Liver (tissue), 9 donors: Measurements from ENCODE around the gene BMAL2. TPM values are rescaled to one million over a fixed set of nuclear protein-coding genes. Genes with fewer than 3 reads are reported as not detected.

Experiments used
- DNase-seq: peaks from one replicate; pipeline ENCODE4 v3.0.0-alpha.2; 2017; ENCODE audit warnings: low spot score
- H3K27ac ChIP-seq, 2 donors: one replicate each; pipeline ENCODE4 v1.7.0; 2013; ENCODE audit warnings: inconsistent platforms in 2 of 2, low read length in 2 of 2, control low read depth in 1 of 2, low read depth in 1 of 2, mild to moderate bottlenecking in 1 of 2
- H3K27me3 ChIP-seq, 4 donors: one replicate each; pipeline versions ENCODE4 v1.6.1 to v1.7.0; 2013; ENCODE audit warnings: low read length in 3 of 4, inconsistent platforms in 1 of 4, mild to moderate bottlenecking in 1 of 4, moderate library complexity in 1 of 4; ENCODE audit not compliant: control insufficient read depth in 4 of 4, insufficient read depth in 4 of 4
- H3K36me3 ChIP-seq, 4 donors: one replicate each; pipeline versions ENCODE4 v1.6.1 to v1.7.0; 2013; ENCODE audit warnings: low read length in 3 of 4, mild to moderate bottlenecking in 3 of 4, low read depth in 1 of 4, moderate library complexity in 1 of 4; ENCODE audit not compliant: control insufficient read depth in 4 of 4, insufficient read depth in 3 of 4
- H3K4me1 ChIP-seq, 4 donors: one replicate each; pipeline versions ENCODE4 v1.6.1 to v1.7.0; 2013; ENCODE audit warnings: low read length in 3 of 4, mild to moderate bottlenecking in 3 of 4, moderate library complexity in 1 of 4; ENCODE audit not compliant: control insufficient read depth in 4 of 4, insufficient read depth in 4 of 4
- H3K4me3 ChIP-seq, 3 donors: one replicate each; pipeline versions ENCODE4 v1.6.1 to v1.7.0; 2013; ENCODE audit warnings: low read length in 3 of 3, control low read depth in 1 of 3, low read depth in 1 of 3, mild to moderate bottlenecking in 1 of 3
- H3K9ac ChIP-seq, 2 donors: one replicate each; pipeline ENCODE4 v1.7.0; 2013; ENCODE audit warnings: low read length in 2 of 2, mild to moderate bottlenecking in 2 of 2, moderate library complexity in 2 of 2, control low read depth in 1 of 2, low read depth in 1 of 2
- H3K9me3 ChIP-seq, 4 donors: one replicate each; pipeline versions ENCODE4 v1.6.1 to v1.7.0; 2013; ENCODE audit warnings: low read length in 3 of 4; ENCODE audit not compliant: control insufficient read depth in 4 of 4
- ATF3 ChIP-seq: IDR thresholded peaks from 2 replicates; pipeline ENCODE4 v1.6.1; 2016; ENCODE audit warnings: antibody characterized with exemption
- CTCF ChIP-seq: fragments of 150-350 bp; IDR thresholded peaks from 2 replicates; pipeline ENCODE4 v1.5.1; 2017; ENCODE audit warnings: improper control_type of control experiment, low read depth, low read length; ENCODE audit not compliant: missing input control
- FOXA1 ChIP-seq: IDR thresholded peaks from 2 replicates; pipeline ENCODE4 v1.6.1; 2016; ENCODE audit warnings: antibody characterized with exemption
- FOXA2 ChIP-seq: IDR thresholded peaks from 2 replicates; pipeline ENCODE4 v1.6.1; 2016; ENCODE audit warnings: antibody characterized with exemption
- GABPA ChIP-seq, 2 donors: IDR thresholded peaks in 1 of 2; conservative IDR thresholded peaks in 1 of 2; 2 replicates each; pipeline ENCODE4 v1.6.1; 2016; ENCODE audit warnings: antibody characterized with exemption in 2 of 2, mild to moderate bottlenecking in 1 of 2, moderate library complexity in 1 of 2
- HNF4G ChIP-seq: IDR thresholded peaks from 2 replicates; pipeline ENCODE4 v1.6.1; 2016; ENCODE audit warnings: antibody characterized with exemption
- JUND ChIP-seq, 2 donors: IDR thresholded peaks; 2 replicates each; pipeline ENCODE4 v1.6.1; 2016; ENCODE audit warnings: antibody characterized with exemption in 2 of 2
- MAX ChIP-seq: IDR thresholded peaks from 2 replicates; pipeline ENCODE4 v1.6.1; 2016; ENCODE audit warnings: antibody characterized with exemption
- NR2F2 ChIP-seq: IDR thresholded peaks from 2 replicates; pipeline ENCODE4 v1.6.1; 2016; ENCODE audit warnings: antibody characterized with exemption
- RAD21 ChIP-seq, 2 donors: IDR thresholded peaks; 2 replicates each; pipeline ENCODE4 v1.6.1; 2016; ENCODE audit warnings: antibody characterized with exemption in 2 of 2, mild to moderate bottlenecking in 2 of 2
- REST ChIP-seq: IDR thresholded peaks from 2 replicates; pipeline ENCODE4 v1.6.1; 2016; ENCODE audit warnings: antibody characterized with exemption, mild to moderate bottlenecking
- RXRA ChIP-seq, 2 donors: IDR thresholded peaks; 2 replicates each; pipeline ENCODE4 v1.6.1; 2017 to 2018; ENCODE audit warnings: antibody characterized with exemption in 2 of 2, mild to moderate bottlenecking in 1 of 2
- SP1 ChIP-seq: IDR thresholded peaks from 2 replicates; pipeline ENCODE4 v1.6.1; 2018; ENCODE audit warnings: antibody characterized with exemption, mild to moderate bottlenecking
- TAF1 ChIP-seq: conservative IDR thresholded peaks from 2 replicates; pipeline ENCODE4 v1.6.1; 2016; ENCODE audit warnings: antibody characterized with exemption, mild to moderate bottlenecking
- YY1 ChIP-seq: IDR thresholded peaks from 2 replicates; pipeline ENCODE4 v1.6.1; 2016; ENCODE audit warnings: antibody characterized with exemption, mild to moderate bottlenecking
- ZBTB33 ChIP-seq: IDR thresholded peaks from 2 replicates; pipeline ENCODE4 v1.6.1; 2016; ENCODE audit warnings: antibody characterized with exemption
- WGBS: extraction: QIAGEN DNeasy Blood & Tissue Kit; methylation state at CpG from one replicate; pipeline ENCODE4 v1.1.7; 2013; 5-methylcytosine and 5-hydroxymethylcytosine counted together
- polyA plus RNA-seq, 2 donors: library from polyadenylated mRNA; stranded (reverse) in 1 of 2; unstranded in 1 of 2; fragments of 200-250 nt in 1 of 2; fragments of >200 nt in 1 of 2; fragmentation: Nextera tagmentation in 1 of 2; extraction: Ambion mirVana in 1 of 2; gene quantifications; one replicate each; pipeline versions ENCODE4 v1.2.1 to v1.2.3, GENCODE V29; 2013 to 2015
- total RNA-seq, 2 donors: library from RNA; depleted of rRNA; stranded (reverse); fragments of >200 nt; gene quantifications; one replicate each; pipeline ENCODE4 v1.2.3, GENCODE V29; 2014
- donor health status: healthy.
- donor health status: healthy.
- donor health status: healthy.
- donor health status: healthy.
- donor health status: healthy.

The BMAL2 gene
- total RNA-seq = 1 to 10 TPM; 1.7 to 4.4 TPM
- 1 to 10 TPM; 1.4 to 1.8 TPM for polyA plus RNA-seq

- H3K4me1 ChIP-seq = peaks cover 3 to 44% (median 27%) of the 10 kb centered on the region in 4 donors
- no peaks in the 10 kb centered on the region for H3K9me3 ChIP-seq
- WGBS = under 1% methylated on average over 95 of the region's 96 CpGs
- H3K4me3 ChIP-seq = peak within 1 kb of the TSS; percentile 66 to 87 (median 72)
- no peaks in the 10 kb centered on the region for H3K36me3 ChIP-seq
- peak within 1 kb of the TSS; percentile 40 to 79 for H3K9ac ChIP-seq
- DNase-seq = peak; percentile 43
- peak within 1 kb of the TSS; percentile 74 to 87 for H3K27ac ChIP-seq
- no peak for TF ChIP-seq GABPA (IDR thresholded peaks at IDR 0.05 in 1 of 2, conservative IDR thresholded peaks at IDR 0.05 in 1 of 2)
- TF ChIP-seq ZBTB33 = no peak
- no peak for TF ChIP-seq FOXA2
- TF ChIP-seq CTCF = no peak
- TF ChIP-seq NR2F2 = no peak
- no peak for TF ChIP-seq FOXA1
- no peak for TF ChIP-seq JUND (IDR thresholded peaks at IDR 0.05)
- no peak for TF ChIP-seq TAF1
- no peak for TF ChIP-seq RAD21 (IDR thresholded peaks at IDR 0.05)
- no peak for TF ChIP-seq REST
- TF ChIP-seq HNF4G = no peak
- no peak for TF ChIP-seq SP1
- TF ChIP-seq YY1 = no peak
- TF ChIP-seq ATF3 = no peak
- no peak for TF ChIP-seq RXRA (IDR thresholded peaks at IDR 0.05)
- TF ChIP-seq MAX = no peak
- H3K27me3 ChIP-seq = no peaks in the 10 kb centered on the region
These were observed at the start of gene BMAL2 for GRCh38 chr12:27332714-27333402. Gene BMAL2, plus strand, starts transcription at chr12:27332836. Its CDS starts 237 bp downstream, at chr12:27333073.
